Loucy (cell line): ENCODE data around the gene FAM163B.

Experiments
- H2AFZ ChIP-seq: fragments of 200-600 bp; sonication (generic); 2 replicates; pipeline ENCODE4 v1.6.0; 2016; ENCODE audit warnings: antibody characterized with exemption, mild to moderate bottlenecking, low read length, moderate library complexity
- H3F3A ChIP-seq: fragments of 200-600 bp; 2 replicates; pipeline ENCODE4 v1.6.0; 2016; ENCODE audit warnings: antibody characterized with exemption, low read depth, mild to moderate bottlenecking
- H3K27me3 ChIP-seq: fragments of 200-600 bp; sonication (generic); 2 replicates; pipeline ENCODE4 v1.6.1; 2014; ENCODE audit warnings: low read length, mild to moderate bottlenecking; ENCODE audit not compliant: insufficient read depth, poor library complexity, severe bottlenecking
- H3K36me3 ChIP-seq: fragments of 200-600 bp; sonication (generic); 2 replicates; pipeline ENCODE4 v1.6.1; 2016; ENCODE audit warnings: low read length; ENCODE audit not compliant: insufficient read depth
- H3K4me1 ChIP-seq: fragments of 200-600 bp; sonication (generic); 2 replicates; pipeline ENCODE4 v1.5.1; 2014; ENCODE audit warnings: low read length, mild to moderate bottlenecking; ENCODE audit not compliant: insufficient read depth, poor library complexity, severe bottlenecking
- H3K4me2 ChIP-seq: fragments of 200-600 bp; sonication (generic); 2 replicates; pipeline ENCODE4 v1.6.0; 2014; ENCODE audit warnings: antibody characterized with exemption, low read length, low read depth, mild to moderate bottlenecking; ENCODE audit not compliant: poor library complexity, severe bottlenecking
- H3K4me3 ChIP-seq: fragments of 200-600 bp; sonication (generic); 2 replicates; pipeline ENCODE4 v1.5.1; 2014; ENCODE audit warnings: low read length, mild to moderate bottlenecking, mixed read lengths; ENCODE audit not compliant: poor library complexity, severe bottlenecking
- H3K79me2 ChIP-seq: fragments of 200-600 bp; sonication (generic); 2 replicates; pipeline ENCODE4 v1.6.1; 2014; ENCODE audit warnings: low read length; ENCODE audit not compliant: insufficient read depth
- H3K9ac ChIP-seq: fragments of 200-600 bp; sonication (generic); 2 replicates; pipeline ENCODE4 v1.6.0; 2014; ENCODE audit warnings: mild to moderate bottlenecking, low read depth, low read length, moderate library complexity; ENCODE audit not compliant: poor library complexity, severe bottlenecking
- H3K9me2 ChIP-seq: fragments of 200-600 bp; sonication (generic); replicated peaks from 2 replicates; pipeline ENCODE4 v1.6.1; 2016; ENCODE audit warnings: low read depth, low read length, mixed read lengths
- H3K9me3 ChIP-seq: fragments of 200-600 bp; sonication (generic); 2 replicates; pipeline ENCODE4 v1.6.1; 2014; ENCODE audit warnings: mild to moderate bottlenecking, antibody characterized with exemption, low read length, low read depth; ENCODE audit not compliant: insufficient read depth
- H4K20me1 ChIP-seq: fragments of 200-600 bp; sonication (generic); 2 replicates; pipeline ENCODE4 v1.6.0; 2014; ENCODE audit warnings: antibody characterized with exemption, low read length, mild to moderate bottlenecking; ENCODE audit not compliant: insufficient read depth, poor library complexity, severe bottlenecking
- EZH2phosphoT487 ChIP-seq: fragments of 200-600 bp; IDR thresholded peaks from 2 replicates; pipeline ENCODE4 v1.6.1; 2018; ENCODE audit warnings: antibody characterized with exemption, mild to moderate bottlenecking, moderate library complexity, borderline replicate concordance
- TF ChIP-seq, protein P1 (sequence below): fragments of 200-600 bp; sonication (generic); conservative IDR thresholded peaks from 2 replicates; pipeline ENCODE4 v1.5.1; 2014; ENCODE audit warnings: mild to moderate bottlenecking, antibody characterized with exemption, low read length

FAM163B gene

DNA sequence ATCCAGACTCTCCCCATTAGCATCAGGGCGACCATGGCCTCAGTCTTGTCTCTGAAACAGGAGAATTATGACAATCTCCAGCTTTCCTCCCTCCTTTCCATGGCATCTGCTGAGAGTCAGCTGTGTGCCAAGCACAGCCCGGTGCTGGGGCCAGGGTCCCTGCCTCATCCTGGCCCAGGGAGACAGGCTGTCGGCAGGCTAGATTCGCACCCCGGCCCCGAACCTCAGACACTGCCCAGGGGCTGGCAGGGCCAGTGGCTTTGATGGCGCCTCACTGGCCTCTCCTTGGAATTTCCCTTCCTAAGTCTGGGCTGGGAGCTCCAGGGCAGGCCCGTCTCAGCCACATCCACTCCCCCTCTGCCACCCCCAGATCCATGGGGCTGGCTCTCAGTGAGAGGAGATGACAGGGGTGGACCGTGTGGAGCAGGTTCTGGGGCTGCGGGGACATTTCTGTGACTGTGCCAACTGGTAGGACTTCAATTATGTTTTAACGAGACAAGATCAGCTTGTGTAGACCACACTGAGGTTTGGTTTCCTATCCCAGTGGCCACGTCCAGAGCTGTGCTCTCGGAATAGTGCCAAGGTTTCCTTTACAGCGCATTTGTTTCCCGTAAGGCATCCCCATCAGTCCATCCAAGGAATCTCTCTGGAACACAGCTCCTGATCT is 15.5 kb downstream of the FAM163B start:
- H3K36me3 ChIP-seq: no peaks in the 10 kb centered on the region
- H3K9me2 ChIP-seq: no peaks in the 10 kb centered on the region
- no peaks in the 10 kb centered on the region for H3F3A ChIP-seq
- no peak overlapping the region for H3K4me3 ChIP-seq
- H3K27me3 ChIP-seq: no peaks in the 10 kb centered on the region
- H3K9ac ChIP-seq: no peak overlapping the region
- H4K20me1 ChIP-seq: no peaks in the 10 kb centered on the region
- peaks cover 14% of the 10 kb centered on the region; the same call in 1 of the 2 replicates for H3K9me3 ChIP-seq
- TF ChIP-seq, protein P1, sequence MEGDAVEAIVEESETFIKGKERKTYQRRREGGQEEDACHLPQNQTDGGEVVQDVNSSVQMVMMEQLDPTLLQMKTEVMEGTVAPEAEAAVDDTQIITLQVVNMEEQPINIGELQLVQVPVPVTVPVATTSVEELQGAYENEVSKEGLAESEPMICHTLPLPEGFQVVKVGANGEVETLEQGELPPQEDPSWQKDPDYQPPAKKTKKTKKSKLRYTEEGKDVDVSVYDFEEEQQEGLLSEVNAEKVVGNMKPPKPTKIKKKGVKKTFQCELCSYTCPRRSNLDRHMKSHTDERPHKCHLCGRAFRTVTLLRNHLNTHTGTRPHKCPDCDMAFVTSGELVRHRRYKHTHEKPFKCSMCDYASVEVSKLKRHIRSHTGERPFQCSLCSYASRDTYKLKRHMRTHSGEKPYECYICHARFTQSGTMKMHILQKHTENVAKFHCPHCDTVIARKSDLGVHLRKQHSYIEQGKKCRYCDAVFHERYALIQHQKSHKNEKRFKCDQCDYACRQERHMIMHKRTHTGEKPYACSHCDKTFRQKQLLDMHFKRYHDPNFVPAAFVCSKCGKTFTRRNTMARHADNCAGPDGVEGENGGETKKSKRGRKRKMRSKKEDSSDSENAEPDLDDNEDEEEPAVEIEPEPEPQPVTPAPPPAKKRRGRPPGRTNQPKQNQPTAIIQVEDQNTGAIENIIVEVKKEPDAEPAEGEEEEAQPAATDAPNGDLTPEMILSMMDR: no peak
- TF ChIP-seq EZH2phosphoT487: no peak
- H2AFZ ChIP-seq: no peak overlapping the region
- H3K4me1 ChIP-seq: no peaks in the 10 kb centered on the region
- no peaks in the 10 kb centered on the region for H3K79me2 ChIP-seq
- H3K4me2 ChIP-seq: no peak overlapping the region

DNA sequence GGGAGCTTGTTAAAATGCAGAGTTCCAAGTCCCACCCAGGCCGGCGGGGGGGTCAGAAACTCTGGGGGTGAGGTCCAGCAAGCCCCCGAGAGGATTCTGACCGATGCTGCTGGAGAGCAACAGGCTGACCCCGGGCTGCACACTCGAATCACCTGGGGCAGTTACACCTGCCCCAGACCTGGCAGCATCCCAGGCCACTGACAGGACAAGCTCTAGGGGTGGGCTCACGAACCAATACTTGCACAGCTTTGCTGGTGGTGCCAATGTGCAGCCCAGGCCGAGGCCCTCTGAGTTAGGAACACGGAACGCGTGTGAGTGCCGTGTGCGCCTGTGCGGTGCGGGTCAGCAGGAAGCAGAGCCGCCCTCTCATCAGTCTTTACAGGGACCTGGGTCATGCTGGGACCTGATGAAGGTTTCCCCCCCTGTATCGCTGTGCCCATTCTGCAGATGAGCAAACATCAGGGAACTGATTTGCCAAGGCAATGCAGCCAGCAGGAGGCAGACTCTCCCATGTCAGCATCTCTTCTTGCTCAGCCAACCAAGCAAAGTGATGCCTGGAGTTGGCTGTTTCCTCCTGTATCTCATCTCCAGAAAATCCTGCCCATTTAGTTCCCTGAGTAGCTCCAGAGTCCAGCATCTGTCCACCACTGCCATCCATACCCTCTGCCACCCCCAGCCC is 16.3 kb downstream of the FAM163B start:
- Histone ChIP-seq H3K4me2 (no peak overlapping the region), H3K9me2 (no peaks in the 10 kb centered on the region), H4K20me1 (no peaks in the 10 kb centered on the region), H3K36me3 (no peaks in the 10 kb centered on the region), H3K79me2 (peaks cover 5% of the 10 kb centered on the region; the same call in 1 of the 2 replicates), H3K9ac (no peak overlapping the region), H3K9me3 (peaks cover 11% of the 10 kb centered on the region; the same call in 1 of the 2 replicates), H3K27me3 (no peaks in the 10 kb centered on the region), H2AFZ (no peak overlapping the region), H3K4me1 (peaks cover 3% of the 10 kb centered on the region), H3K4me3 (no peak overlapping the region), H3F3A (peaks cover 4% of the 10 kb centered on the region; the same call in 1 of the 2 replicates)
- TF ChIP-seq EZH2phosphoT487: no peak
- TF ChIP-seq, protein P1: peak; percentile 41; the same call in 1 of the 2 replicates

DNA sequence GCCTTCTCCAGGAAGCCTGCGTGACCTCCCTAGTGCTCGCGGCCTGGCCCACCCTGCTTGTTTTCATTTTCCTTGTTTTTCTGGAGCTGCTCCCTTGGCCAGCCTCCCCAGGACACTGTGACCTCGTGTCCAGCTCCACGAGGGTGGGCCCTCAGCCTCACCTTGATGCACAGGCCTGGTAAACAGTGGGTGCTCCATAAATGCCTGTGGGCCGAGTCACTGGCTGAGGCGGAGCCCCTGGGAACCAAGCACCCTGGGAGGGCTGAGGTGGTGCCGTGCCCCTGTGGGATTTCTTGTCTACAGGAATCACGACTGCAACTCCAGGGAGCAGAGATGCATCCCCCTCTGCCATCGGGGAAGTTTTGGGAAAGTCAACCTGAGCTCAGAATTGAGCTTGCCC is 17.2 kb downstream of the FAM163B start:
- TF ChIP-seq, protein P1: no peak
- TF ChIP-seq EZH2phosphoT487: no peak
- Histone ChIP-seq H3F3A (peaks cover 4% of the 10 kb centered on the region; the same call in 1 of the 2 replicates), H2AFZ (no peak overlapping the region), H3K4me1 (peaks cover 9% of the 10 kb centered on the region), H3K9me3 (peaks cover 5% of the 10 kb centered on the region; the same call in 1 of the 2 replicates), H3K4me3 (no peak overlapping the region), H3K27me3 (no peaks in the 10 kb centered on the region), H3K36me3 (no peaks in the 10 kb centered on the region), H4K20me1 (no peaks in the 10 kb centered on the region), H3K9me2 (no peaks in the 10 kb centered on the region), H3K79me2 (peaks cover 13% of the 10 kb centered on the region), H3K9ac (no peak overlapping the region), H3K4me2 (no peak overlapping the region)
